NCI-H1694 (cell line): ENCODE results near the gene CLN3.
"Not testable (repeated sequence)": the region's sequence is repeated elsewhere in the genome, so short reads cannot be mapped to it uniquely, and the experiment has no call there.

Experiments used
- DNase-seq: peaks from one replicate; lab custom pipeline; 2025; lab: John Stamatoyannopoulos, UW

The CLN3 gene

DNA sequence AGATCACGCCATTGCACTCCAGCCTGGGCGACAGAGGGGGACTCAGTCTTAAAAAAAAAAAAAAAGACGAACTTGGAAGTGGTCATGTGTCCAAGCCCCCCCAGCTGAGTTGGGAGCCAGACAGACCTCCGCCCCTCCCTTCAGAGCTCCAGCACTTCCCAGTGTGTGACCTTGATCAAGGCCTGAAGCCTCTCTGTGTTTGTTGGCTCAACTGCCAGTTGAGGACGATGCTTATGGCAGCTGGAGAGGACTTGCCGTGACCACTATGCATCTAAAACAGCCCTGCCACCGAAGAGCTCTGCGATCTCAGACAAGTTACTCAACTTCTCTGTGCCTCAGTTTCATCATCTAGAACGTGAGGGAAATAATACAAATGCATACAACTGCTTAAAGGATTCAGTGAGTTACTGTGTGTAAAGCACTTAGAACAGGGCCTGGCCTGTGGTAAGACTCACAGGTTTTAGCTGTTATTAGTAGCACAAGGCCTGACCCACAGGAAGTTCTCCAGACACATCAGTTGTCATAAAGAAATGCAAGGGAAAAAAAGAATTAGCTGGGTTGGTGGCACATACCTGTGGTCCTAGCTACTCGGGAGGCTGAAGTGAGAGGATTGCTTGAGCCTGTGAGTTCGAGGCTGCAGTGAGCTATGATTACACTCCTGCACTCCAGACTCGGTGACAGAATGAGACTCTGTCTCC lies 21.8 kb upstream of the CLN3 start:
- DNase-seq, result no peak

DNA sequence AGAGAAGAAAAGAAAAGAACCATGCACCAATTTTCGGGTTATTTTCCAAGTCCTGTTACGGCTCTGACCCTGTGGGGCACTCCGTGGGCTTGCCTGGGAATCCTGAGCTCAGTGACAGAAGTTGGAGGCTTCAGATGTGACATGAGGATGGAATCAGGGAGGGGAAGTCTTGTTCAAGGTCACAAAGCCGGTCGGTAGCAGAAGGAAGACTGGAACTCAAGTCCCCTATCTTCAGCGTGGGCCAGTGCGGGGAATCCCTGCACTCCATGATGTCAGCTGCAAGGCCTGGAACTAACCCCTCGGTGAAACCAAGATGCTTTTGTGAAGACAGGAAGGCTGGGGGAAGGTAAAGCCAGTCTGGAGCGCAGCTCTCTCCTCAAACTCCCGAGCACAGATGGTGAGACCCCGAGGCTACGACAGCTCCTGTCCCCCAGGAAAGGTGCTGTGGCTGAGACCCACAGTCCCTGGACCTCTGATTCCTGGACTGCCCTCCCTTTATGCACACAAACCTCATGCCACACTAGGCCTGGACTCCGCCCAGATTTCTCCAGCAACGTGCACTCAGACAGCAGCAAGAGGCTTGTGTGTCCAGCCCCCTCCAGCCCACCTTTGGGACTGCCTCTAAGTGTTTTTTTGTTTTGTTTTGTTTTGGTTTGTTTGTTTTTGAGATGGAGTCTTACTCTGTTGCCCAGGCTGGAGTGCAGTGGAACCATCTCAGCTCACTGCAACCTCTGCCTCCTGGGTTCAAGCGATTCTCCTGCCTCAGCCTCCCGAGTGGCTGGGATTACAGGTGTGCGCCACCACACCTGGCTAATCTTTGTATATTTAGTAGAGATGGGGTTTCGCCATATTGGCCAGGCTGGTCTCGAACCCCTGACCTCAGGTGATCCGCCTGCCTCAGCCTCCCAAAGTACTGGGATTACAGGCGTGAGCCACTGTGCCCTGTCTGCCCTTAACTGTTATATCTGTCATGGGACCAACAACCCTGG lies 20.2 kb upstream of the CLN3 start:
- no peak for DNase-seq

DNA sequence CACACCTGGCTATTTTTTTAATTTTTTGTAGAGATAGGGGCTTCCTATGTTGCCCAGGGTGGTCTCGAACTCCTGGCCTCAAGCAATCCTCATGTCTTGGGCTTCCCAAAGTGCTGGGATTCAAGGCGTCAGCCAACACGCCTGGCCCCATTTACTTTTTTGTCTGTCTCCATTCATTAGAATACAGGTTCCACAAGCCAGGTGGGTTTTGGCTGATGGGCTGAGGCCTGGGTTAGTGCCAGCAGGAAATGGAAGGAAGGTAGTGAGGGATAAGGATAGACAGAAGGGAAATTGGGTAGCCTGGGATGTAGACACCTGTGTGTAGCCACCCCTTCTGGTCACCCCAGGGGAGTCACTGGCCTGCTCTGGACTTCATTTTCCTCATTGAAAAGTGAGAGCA lies 19.2 kb upstream of the CLN3 start:
- no peak for DNase-seq

DNA sequence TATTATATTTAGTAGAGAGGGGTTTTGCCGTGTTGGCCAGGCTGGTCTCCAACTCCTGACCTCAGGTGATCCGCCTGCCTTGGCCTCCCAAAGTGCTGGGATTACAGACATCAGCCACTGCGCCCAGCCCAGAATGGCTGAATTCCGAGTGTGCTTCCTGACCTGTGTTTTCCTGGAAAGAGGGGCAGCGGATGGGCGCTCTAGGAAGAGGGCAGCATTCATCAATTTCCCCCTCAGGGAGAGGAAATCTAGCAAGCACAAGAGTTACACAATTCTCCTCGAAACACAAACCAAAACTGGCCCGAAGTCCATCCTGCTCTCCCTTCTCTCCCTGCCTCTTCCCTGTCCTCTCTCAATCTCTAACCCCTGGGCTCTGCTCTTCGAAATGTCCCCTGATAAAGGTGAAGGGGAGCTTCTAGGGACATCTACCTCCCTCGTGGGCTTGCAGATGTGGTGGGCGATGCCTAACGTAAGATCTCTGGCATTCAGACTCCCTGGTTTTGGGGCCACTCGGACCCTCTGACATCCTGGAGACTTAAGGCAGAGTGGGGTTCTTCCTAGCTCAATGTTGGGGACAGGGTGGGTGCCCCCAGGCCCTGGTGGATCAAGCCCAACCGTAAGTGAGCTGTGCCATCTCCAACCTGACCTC lies 13.7 kb upstream of the CLN3 start:
- no peak for DNase-seq

DNA sequence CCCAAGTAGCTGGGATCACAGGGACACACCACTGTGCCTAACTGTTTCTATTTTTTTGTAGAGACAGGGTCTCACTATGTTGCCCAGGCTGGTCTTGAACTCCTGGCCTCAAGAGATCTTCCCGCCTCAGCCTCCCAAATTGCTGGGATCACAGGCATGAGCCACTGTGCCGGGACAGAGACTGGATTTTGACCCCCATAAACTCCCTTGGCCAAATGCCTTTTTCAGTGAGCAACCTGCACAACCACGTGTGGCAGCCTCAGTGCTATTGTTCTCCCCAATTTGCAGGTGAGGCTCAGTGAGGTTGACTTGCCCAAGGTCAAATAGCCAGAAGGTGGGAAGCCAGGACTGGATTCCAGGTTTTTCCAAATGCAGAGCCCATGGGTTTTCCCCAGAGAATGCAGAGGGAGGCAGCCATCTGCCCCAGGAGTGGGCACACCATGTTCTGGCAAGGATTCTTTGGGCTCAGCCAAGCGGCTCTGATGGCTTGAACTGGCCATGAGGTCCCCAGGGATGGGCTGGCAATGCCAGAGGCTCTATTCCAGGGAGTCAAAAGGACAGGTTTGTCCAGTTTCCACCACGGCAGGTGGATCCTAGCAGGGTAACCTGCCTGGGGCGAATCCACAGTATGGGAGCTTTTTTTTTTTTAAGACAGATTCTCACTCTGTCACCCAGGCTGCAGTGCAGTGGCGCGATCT lies 13.0 kb upstream of the CLN3 start:
- no peak for DNase-seq

DNA sequence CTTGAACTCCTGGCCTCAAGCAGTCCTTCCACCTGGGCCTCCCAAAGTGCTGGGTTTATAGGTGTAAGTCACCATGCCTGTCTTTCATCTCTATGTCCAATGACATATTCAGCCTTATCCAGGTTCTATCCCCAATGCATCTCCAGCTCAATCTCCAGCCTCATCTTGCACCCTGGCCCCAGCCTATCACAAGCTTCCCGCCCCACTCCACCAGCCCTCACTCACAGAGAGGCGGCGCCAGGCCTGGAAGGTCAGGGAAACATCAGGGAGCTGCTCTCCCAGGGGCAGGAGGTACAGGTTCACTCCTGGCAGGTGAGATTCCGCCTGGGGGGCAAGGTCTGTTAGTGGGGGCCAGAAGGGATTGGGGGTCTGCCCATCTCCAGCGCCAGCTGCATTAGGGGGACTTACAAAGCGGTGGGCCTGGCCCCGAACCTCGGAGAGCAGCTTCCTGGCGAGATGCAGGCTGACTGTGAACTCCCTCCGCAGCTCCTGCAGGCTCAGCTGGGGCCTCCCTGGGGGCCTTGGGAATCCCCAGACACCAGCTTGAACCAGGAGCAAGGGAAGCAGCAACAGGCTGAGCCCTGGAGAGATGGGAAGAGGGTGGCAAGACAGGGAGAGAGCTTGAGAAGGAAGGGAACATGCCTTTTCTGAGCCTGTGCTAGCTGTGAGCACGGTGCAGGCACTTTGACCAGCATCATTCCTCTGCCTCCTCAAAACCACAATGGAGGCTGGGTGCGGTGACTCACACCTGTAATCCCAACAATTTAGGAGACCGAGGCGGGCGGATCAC lies 11.8 kb upstream of the CLN3 start:
- DNase-seq, result no peak

DNA sequence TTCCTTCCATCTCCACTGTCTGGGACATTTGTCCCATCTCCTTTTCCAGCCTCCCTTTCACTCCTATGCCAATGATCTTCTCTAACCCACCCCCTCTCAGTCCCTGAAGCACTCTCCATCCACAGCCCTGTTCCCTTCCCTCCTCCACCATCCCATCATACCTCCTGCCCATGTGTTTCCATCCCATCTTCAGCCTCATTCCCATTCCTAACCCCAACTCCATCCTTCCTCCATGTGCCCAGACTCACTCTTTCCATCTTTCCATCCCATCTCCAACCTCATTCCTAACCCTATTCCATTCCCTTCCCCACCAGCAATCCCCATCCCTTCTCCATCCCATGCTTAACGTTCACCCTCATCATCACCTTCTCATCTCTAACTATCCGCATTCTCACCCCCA lies 10.4 kb upstream of the CLN3 start:
- DNase-seq, result no peak

- DNase-seq, result no peak
Observed at GRCh38 chr16:28501258-28502232, 9.7 kb upstream of the CLN3 start.

GRCh38 chr16:28500476-28501180 lies 8.8 kb upstream of the CLN3 start:
- DNase-seq, result not testable (repeated sequence)

DNA sequence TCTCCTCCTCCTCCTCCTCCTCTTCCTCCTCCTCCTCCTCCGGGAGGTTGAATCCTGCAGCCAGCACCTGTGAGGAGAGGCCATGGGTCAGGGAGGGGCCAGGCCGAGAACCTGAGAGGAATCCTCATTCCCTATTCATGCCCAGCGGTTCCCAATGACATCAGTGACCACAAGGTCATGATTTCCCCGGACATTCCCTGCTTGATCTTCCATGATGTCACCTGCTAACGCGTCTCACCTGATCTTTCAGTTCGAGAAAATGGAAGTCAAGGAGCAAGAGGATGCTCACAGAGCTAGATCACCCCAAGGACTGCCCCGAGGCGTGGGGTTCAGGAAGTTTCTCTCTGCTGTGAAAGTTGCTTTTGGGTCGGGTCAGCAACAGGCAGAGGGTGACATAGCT lies 8.0 kb upstream of the CLN3 start:
- no peak for DNase-seq

DNA sequence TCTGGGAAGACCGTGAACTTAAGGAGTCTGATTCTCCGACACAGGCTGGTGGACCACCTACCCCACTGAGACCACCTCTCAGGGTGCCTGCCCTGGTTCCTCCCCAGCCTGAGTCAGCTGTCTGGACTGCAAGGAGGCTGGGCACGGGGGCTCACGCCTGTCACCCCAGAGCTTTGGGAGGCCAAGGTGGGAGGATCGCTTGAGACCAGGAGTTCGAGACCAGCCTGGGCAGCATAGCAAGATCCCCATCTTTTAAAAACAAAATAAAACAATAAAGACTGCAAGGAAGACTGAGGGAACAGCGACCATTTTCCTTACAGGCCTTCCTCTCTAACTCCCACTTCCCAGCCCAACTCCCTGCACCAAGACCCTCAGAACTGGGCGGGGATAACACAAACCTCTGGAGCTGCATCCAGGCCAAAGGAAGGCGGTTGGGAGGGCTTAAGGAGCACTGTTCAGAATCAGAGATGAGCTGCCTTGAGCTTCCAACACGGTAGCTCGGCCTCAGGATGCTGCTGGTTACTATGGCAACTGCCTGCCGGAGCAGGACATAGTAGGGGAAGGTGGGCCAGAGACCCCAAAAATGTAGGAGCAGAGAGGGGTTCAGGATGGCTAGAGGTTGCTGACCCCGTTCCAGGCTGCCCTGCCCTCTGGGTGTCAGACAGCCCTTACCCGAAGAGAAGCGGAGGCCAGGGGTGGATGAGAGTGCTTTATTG lies 7.0 kb upstream of the CLN3 start:
- no peak for DNase-seq

GRCh38 chr16:28497861-28498599 lies 6.2 kb upstream of the CLN3 start:
- DNase-seq, result no peak

DNA sequence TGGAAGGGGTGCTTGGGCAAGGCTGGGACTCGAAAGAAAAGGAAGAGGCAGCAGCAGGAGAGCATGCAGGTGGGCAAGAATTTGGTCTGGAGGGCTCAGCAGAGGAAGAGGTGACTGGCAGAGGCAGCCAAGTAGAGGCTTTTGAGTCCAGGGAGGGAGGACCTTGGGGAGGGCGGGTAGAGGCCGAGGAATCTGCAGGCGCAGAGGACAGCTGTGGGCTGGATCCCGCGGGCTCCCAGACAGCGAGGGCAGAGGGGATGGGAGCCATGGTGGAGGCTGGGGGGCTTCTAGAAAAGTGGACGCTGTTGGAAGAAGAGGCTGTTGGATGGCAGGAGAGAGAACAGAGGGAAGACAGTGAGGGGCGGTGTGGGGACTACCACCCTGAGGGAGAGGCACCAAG lies 5.5 kb upstream of the CLN3 start:
- DNase-seq, result no peak

- DNase-seq, result no peak
Observed at GRCh38 chr16:28496844-28497243, 5.0 kb upstream of the CLN3 start.

DNA sequence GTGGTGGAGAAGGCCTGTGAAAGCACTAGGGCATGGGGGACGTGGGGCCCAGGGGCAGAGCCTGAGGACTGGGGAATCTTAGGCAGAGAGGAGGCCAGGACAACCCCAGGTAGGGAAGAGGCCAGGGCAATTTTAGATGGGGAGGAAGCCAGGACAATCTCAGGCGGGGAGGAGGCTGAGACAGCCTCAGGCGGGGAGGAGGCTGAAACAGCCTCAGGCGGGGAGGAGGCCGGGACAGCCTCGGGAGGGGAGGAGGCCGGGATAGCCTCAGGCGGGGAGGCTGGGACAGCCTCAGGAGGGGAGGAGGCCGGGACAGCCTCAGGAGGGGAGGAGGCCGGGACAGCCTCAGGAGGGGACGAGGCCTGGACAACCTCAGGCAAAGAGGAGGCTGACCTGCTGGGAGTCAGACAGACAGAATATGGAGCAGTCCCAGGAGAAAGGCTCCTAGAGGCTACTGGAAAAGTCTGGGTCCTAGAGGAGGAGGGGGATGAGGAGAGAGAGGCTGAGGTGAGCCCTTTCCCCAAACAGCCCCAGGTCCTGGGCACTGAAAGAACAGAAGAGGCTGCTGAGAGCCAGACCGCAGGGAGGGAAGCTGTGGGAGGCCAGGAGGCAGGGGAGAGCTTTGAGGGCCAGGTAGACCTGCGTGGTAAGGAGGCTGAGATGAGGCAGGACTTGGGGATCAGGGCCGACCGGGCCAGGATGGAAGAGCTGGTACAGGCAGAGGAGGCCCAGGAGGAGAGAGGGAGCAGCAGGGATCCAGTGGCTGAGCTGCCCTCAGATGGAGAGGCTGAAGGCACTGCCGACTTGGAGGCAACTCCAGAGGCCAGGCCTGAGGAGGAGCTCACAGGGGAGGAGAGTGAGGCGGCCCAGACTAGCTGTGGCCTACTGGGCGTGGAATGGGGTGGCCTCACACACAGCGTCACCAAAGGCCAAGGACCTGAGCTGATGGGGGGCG lies 4.2 kb upstream of the CLN3 start:
- no peak for DNase-seq

DNA sequence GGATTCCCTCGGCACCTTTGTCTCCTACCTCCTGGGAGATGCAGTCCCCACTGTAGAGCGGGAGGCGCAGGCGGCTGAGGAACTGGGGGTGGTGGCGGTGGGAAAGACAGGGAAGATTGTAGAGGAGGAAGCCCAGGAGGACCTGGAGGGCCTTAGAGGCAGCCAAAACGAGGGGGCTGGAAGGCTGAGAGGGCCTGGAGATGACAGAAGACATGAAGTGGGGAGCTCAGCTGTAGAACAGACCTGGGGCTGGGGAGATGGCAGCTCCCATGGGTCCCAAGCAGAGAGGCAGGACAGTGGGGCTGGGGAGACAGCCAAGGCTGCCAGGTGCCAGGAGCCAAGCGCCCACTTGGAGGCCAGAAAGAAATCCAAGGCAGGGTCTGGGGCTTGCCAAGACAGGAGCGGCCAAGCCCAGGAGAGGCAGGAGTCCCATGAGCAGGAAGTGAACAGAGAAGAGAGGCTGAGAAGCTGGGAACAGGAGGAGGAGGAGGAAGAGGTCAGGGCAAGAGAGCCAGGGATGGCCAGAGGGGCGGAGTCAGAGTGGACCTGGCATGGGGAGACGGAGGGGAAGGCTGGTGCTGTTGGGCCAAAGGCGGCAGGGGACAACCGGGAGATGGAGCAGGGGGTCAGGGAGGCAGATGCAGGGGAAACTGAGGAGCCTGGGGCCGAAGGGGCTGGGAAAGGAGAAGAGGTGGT lies 3.4 kb upstream of the CLN3 start:
- DNase-seq, result no peak
